PC-9 (cell line): ENCODE data around the gene NKAIN1.

Experiments used
- CTCF ChIP-seq: fragments of 200-600 bp; sonication (generic); conservative IDR thresholded peaks from 2 replicates; pipeline ENCODE4 v1.6.1; 2017; ENCODE audit warnings: mixed run types, antibody characterized with exemption, mild to moderate bottlenecking, moderate library complexity
- EZH2 ChIP-seq: fragments of 200-600 bp; sonication (generic); IDR thresholded peaks from 2 replicates; pipeline ENCODE4 v1.8.0; 2017; ENCODE audit warnings: antibody characterized with exemption, low read depth

GRCh38 chr1:31143455-31143854 lies 96.2 kb downstream of the NKAIN1 start:
- TF ChIP-seq CTCF, result no peak
- TF ChIP-seq EZH2, result no peak
